K562 (cell line): ENCODE results near the gene ANKRD11. TPM values are rescaled to one million over a fixed set of nuclear protein-coding genes. Genes with fewer than 3 reads are reported as not detected.

ENCODE experiments used
- CC2D1A ChIP-seq: fragments of 450-650 bp; IDR thresholded peaks from 2 replicates; pipeline ENCODE4 v1.6.1; 2017; ENCODE audit warnings: mild to moderate bottlenecking
- ILF3 ChIP-seq: fragments of 450-650 bp; IDR thresholded peaks from 2 replicates; pipeline ENCODE4 v1.6.1; 2018; ENCODE audit warnings: antibody characterized with exemption, mild to moderate bottlenecking, moderate library complexity, borderline replicate concordance
- NEUROD1 ChIP-seq: fragments of 150-350 bp; IDR thresholded peaks from 2 replicates; pipeline ENCODE4 v1.6.1; 2014; ENCODE audit warnings: borderline replicate concordance, low read length, low read depth; ENCODE audit not compliant: partially characterized antibody
- PHF20 ChIP-seq: fragments of 450-650 bp; IDR thresholded peaks from 2 replicates; pipeline ENCODE4 v1.6.1; 2018; ENCODE audit not compliant: partially characterized antibody
- ZC3H11A ChIP-seq: IDR thresholded peaks from 2 replicates; pipeline ENCODE4 v1.6.1; 2012; ENCODE audit warnings: low read depth, low read length, improper control_type of control experiment
- ZFP36 ChIP-seq: fragments of 150-350 bp; IDR thresholded peaks from 2 replicates; pipeline ENCODE4 v1.6.1; 2018; ENCODE audit warnings: low read length, low read depth; ENCODE audit not compliant: partially characterized antibody
- ZNF354B ChIP-seq: fragments of 250-450 bp; sonication (Bioruptor Pico); IDR thresholded peaks from 2 replicates; pipeline ENCODE4 v1.4.0; 2020
- ZNF696 ChIP-seq: fragments of 250-450 bp; sonication (Bioruptor Pico); conservative IDR thresholded peaks from 2 replicates; pipeline ENCODE4 v1.4.0; 2020; ENCODE audit warnings: mild to moderate bottlenecking, moderate library complexity
- polyA plus RNA-seq, 8 experiments: library from polyadenylated mRNA; depleted of rRNA in 4 of 8; stranded (reverse) in 5 of 8; unstranded in 3 of 8; fragments of >200 nt; fragmentation: Nextera tagmentation in 2 of 8; fragmentation: Illumina TruSeq in 1 of 8; extraction: Ambion mirVana in 2 of 8; extraction: Trizol in 1 of 8; gene quantifications; 2 replicates each; pipeline versions ENCODE4 v1.2.1 to v1.2.3, GENCODE V29; 2011 to 2014; ENCODE audit warnings: inconsistent platforms in 1 of 8, missing spikeins in 1 of 8
- total RNA-seq, 7 experiments: library from RNA; depleted of rRNA in 6 of 7; stranded (reverse); fragments of >200 nt in 6 of 7; fragmentation: Illumina TruSeq in 2 of 7; extraction: Trizol in 2 of 7; gene quantifications; 2 replicates each; pipeline versions ENCODE4 v1.2.1 to v1.2.3, GENCODE V29; 2011 to 2021; ENCODE audit warnings: low replicate concordance in 1 of 7
- TF ChIP-seq, protein P1 (sequence below): fragments of 250-450 bp; sonication (Bioruptor Pico); IDR thresholded peaks from 2 replicates; pipeline ENCODE4 v1.4.0; 2020; ENCODE audit warnings: borderline replicate concordance
- TF ChIP-seq, protein P2 (sequence below): fragments of 450-650 bp; formaldehyde crosslinking; IDR thresholded peaks from 2 replicates; pipeline ENCODE4 v1.4.0; 2020; ENCODE audit warnings: mild to moderate bottlenecking, moderate library complexity
- TF ChIP-seq, protein P3 (sequence below): fragments of 250-450 bp; sonication (Bioruptor Pico); IDR thresholded peaks from 2 replicates; pipeline ENCODE4 v1.5.0; 2020; ENCODE audit warnings: mild to moderate bottlenecking, borderline replicate concordance
- TF ChIP-seq, protein P4 (sequence below): fragments of 450-650 bp; IDR thresholded peaks from 2 replicates; pipeline ENCODE4 v1.6.1; 2017; ENCODE audit warnings: mild to moderate bottlenecking, moderate library complexity
- TF ChIP-seq, protein P5 (sequence below), 2 experiments: fragments of 150-350 bp in 1 of 2; IDR thresholded peaks; 2 replicates each; pipeline ENCODE4 v1.6.1; 2012 to 2016; ENCODE audit warnings: low read depth in 2 of 2, low read length in 2 of 2, mild to moderate bottlenecking in 1 of 2, moderate library complexity in 1 of 2
- TF ChIP-seq, protein P6 (sequence below): fragments of 250-450 bp; sonication (Bioruptor Pico); IDR thresholded peaks from 2 replicates; pipeline ENCODE4 v1.5.0; 2022; ENCODE audit warnings: mild to moderate bottlenecking

The ANKRD11 gene
- total and polyA plus RNA-seq, 9 of the 15 experiments (the other 6 are each of a cell fraction or from before 2014, with no cell fraction given): 4.7 to 126 (median 31.7) TPM

DNA sequence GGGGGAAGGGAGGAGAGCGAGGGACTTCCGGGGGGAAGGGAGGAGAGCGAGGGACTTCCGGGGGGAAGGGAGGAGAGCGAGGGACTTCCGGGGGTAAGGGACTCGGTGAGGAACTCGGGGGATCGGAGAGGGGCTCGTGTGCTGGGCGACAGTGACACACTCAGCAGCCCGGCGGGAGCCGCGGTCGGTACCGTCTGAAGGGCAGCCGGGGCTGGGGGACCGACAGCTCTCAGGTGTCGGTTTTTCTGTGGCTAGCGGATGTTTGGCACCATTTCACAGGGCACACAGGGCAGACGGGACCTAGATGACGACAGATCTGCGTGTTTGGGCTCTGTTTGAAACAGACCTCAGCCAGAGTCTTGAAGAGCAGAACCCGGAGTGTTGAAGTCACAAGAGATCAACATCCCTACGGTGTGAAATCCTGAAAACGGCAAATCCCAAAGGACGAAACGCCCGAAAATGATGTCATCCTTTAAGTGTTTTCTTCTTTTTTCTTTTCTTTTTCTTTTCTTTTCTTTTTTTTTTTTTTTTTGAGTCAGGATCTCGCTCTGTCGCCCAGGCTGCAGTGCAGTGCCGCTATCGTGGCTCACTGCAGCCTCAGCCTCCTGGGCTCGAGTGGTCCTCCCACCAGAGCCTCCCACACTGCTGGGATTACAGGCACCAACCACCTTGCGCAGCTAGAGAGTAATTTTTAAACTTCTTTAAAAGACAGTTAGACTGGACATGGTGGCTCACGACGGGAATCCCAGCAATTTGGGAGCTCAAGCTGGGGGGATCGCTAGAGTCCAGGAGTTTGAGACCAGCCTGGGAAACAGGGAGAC is 249.0 kb downstream of the ANKRD11 start (continued):
- TF ChIP-seq, protein P1, sequence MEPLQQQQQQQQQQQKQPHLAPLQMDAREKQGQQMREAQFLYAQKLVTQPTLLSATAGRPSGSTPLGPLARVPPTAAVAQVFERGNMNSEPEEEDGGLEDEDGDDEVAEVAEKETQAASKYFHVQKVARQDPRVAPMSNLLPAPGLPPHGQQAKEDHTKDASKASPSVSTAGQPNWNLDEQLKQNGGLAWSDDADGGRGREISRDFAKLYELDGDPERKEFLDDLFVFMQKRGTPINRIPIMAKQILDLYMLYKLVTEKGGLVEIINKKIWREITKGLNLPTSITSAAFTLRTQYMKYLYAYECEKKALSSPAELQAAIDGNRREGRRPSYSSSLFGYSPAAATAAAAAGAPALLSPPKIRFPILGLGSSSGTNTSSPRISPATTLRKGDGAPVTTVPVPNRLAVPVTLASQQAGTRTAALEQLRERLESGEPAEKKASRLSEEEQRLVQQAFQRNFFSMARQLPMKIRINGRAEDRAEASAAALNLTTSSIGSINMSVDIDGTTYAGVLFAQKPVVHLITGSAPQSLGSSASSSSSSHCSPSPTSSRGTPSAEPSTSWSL (CRISPR knock-in tag): no peak
- TF ChIP-seq ILF3 (no peak), PHF20 (no peak), ZNF696 (CRISPR knock-in tag) (no peak), ZNF354B (no peak), CC2D1A (peak; percentile 67), ZFP36 (no peak), ZC3H11A (no peak), NEUROD1 (no peak)
- TF ChIP-seq, protein P2, sequence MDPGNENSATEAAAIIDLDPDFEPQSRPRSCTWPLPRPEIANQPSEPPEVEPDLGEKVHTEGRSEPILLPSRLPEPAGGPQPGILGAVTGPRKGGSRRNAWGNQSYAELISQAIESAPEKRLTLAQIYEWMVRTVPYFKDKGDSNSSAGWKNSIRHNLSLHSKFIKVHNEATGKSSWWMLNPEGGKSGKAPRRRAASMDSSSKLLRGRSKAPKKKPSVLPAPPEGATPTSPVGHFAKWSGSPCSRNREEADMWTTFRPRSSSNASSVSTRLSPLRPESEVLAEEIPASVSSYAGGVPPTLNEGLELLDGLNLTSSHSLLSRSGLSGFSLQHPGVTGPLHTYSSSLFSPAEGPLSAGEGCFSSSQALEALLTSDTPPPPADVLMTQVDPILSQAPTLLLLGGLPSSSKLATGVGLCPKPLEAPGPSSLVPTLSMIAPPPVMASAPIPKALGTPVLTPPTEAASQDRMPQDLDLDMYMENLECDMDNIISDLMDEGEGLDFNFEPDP (CRISPR knock-in tag): peak; percentile 30; the same call in 1 of the 2 replicates
- TF ChIP-seq, protein P3, sequence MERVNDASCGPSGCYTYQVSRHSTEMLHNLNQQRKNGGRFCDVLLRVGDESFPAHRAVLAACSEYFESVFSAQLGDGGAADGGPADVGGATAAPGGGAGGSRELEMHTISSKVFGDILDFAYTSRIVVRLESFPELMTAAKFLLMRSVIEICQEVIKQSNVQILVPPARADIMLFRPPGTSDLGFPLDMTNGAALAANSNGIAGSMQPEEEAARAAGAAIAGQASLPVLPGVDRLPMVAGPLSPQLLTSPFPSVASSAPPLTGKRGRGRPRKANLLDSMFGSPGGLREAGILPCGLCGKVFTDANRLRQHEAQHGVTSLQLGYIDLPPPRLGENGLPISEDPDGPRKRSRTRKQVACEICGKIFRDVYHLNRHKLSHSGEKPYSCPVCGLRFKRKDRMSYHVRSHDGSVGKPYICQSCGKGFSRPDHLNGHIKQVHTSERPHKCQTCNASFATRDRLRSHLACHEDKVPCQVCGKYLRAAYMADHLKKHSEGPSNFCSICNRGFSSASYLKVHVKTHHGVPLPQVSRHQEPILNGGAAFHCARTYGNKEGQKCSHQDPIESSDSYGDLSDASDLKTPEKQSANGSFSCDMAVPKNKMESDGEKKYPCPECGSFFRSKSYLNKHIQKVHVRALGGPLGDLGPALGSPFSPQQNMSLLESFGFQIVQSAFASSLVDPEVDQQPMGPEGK (CRISPR knock-in tag): no peak
- TF ChIP-seq, protein P4, sequence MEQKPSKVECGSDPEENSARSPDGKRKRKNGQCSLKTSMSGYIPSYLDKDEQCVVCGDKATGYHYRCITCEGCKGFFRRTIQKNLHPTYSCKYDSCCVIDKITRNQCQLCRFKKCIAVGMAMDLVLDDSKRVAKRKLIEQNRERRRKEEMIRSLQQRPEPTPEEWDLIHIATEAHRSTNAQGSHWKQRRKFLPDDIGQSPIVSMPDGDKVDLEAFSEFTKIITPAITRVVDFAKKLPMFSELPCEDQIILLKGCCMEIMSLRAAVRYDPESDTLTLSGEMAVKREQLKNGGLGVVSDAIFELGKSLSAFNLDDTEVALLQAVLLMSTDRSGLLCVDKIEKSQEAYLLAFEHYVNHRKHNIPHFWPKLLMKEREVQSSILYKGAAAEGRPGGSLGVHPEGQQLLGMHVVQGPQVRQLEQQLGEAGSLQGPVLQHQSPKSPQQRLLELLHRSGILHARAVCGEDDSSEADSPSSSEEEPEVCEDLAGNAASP: no peak
- TF ChIP-seq, protein P5, sequence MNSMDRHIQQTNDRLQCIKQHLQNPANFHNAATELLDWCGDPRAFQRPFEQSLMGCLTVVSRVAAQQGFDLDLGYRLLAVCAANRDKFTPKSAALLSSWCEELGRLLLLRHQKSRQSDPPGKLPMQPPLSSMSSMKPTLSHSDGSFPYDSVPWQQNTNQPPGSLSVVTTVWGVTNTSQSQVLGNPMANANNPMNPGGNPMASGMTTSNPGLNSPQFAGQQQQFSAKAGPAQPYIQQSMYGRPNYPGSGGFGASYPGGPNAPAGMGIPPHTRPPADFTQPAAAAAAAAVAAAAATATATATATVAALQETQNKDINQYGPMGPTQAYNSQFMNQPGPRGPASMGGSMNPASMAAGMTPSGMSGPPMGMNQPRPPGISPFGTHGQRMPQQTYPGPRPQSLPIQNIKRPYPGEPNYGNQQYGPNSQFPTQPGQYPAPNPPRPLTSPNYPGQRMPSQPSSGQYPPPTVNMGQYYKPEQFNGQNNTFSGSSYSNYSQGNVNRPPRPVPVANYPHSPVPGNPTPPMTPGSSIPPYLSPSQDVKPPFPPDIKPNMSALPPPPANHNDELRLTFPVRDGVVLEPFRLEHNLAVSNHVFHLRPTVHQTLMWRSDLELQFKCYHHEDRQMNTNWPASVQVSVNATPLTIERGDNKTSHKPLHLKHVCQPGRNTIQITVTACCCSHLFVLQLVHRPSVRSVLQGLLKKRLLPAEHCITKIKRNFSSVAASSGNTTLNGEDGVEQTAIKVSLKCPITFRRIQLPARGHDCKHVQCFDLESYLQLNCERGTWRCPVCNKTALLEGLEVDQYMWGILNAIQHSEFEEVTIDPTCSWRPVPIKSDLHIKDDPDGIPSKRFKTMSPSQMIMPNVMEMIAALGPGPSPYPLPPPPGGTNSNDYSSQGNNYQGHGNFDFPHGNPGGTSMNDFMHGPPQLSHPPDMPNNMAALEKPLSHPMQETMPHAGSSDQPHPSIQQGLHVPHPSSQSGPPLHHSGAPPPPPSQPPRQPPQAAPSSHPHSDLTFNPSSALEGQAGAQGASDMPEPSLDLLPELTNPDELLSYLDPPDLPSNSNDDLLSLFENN (IDR thresholded peaks at IDR 0.05; ENCODE audit: low read depth in 2 of 2, low read length in 2 of 2): no peak; a peak in 1 of 4 replicates
- TF ChIP-seq, protein P6, sequence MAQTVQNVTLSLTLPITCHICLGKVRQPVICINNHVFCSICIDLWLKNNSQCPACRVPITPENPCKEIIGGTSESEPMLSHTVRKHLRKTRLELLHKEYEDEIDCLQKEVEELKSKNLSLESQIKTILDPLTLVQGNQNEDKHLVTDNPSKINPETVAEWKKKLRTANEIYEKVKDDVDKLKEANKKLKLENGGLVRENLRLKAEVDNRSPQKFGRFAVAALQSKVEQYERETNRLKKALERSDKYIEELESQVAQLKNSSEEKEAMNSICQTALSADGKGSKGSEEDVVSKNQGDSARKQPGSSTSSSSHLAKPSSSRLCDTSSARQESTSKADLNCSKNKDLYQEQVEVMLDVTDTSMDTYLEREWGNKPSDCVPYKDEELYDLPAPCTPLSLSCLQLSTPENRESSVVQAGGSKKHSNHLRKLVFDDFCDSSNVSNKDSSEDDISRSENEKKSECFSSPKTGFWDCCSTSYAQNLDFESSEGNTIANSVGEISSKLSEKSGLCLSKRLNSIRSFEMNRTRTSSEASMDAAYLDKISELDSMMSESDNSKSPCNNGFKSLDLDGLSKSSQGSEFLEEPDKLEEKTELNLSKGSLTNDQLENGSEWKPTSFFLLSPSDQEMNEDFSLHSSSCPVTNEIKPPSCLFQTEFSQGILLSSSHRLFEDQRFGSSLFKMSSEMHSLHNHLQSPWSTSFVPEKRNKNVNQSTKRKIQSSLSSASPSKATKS (CRISPR knock-in tag): no peak
